ENCODE data around the gene RANGRF.
"Not testable (repeated sequence)": the region's sequence is repeated elsewhere in the genome, so short reads cannot be mapped to it uniquely, and the experiment has no call there.

The RANGRF gene

GRCh38 chr17:8248751-8249607 lies 39.5 kb upstream of the RANGRF start, which contains the start of gene PFAS:
Gene PFAS, plus strand, starts transcription at chr17:8249289. Its CDS starts 4,649 bp downstream, at chr17:8253938.
- H3K9me3 ChIP-seq (ENCODE audit: insufficient read depth, low read length, severe bottlenecking) = no peaks in the 10 kb centered on the region
- peak within 1 kb of the TSS; percentile 94 for H2AFZ ChIP-seq (ENCODE audit: low read depth, low read length)
- H3K79me2 ChIP-seq (ENCODE audit: insufficient read depth, low read length) = peaks cover 87% of the 10 kb centered on the region
- peak within 1 kb of the TSS; percentile 93 to 94 for H3K4me3 ChIP-seq (ENCODE audit: low read depth in 1 of 2, low read length in 2 of 2)
- H4K20me1 ChIP-seq (ENCODE audit: insufficient read depth, low read length) = peaks cover 3% of the 10 kb centered on the region; the same call in 1 of the 2 replicates
- H3K9ac ChIP-seq (ENCODE audit: low read depth, low read length) = peak within 1 kb of the TSS; percentile 100
- no peak for TF ChIP-seq CTCF (IDR thresholded peaks at IDR 0.05; ENCODE audit: borderline replicate concordance, extremely low read depth, low read length, poor library complexity, severe bottlenecking)
- no peak for TF ChIP-seq EZH2 (IDR thresholded peaks at IDR 0.05; ENCODE audit: borderline replicate concordance, low read depth, low read length, severe bottlenecking)
- no peaks in the 10 kb centered on the region for H3K27me3 ChIP-seq (ENCODE audit: insufficient read depth, low read length, poor library complexity)
- ATAC-seq (ENCODE audit: insufficient read depth, low read depth) = peak; percentile 60
- peaks cover 26% of the 10 kb centered on the region for H3K36me3 ChIP-seq (ENCODE audit: insufficient read depth, low read length)
- peak; percentile 93 for DNase-seq
- H3K4me1 ChIP-seq (ENCODE audit: insufficient read depth, low read length) = peaks cover 42% of the 10 kb centered on the region
- peak within 1 kb of the TSS; percentile 100 for H3K27ac ChIP-seq (ENCODE audit: low read length)
- peak within 1 kb of the TSS; percentile 70 for H3K4me2 ChIP-seq (ENCODE audit: insufficient read depth, low read length)

- no peak for DNase-seq
- no peak for TF ChIP-seq CTCF (IDR thresholded peaks at IDR 0.05; ENCODE audit: borderline replicate concordance, extremely low read depth, low read length, poor library complexity, severe bottlenecking)
- TF ChIP-seq EZH2 (IDR thresholded peaks at IDR 0.05; ENCODE audit: borderline replicate concordance, low read depth, low read length, severe bottlenecking) = no peak
These were observed 38.6 kb upstream of the RANGRF start for GRCh38 chr17:8249621-8250500.

GRCh38 chr17:8251411-8251810 lies 37.1 kb upstream of the RANGRF start:
- Histone ChIP-seq H3K79me2 (ENCODE audit: insufficient read depth, low read length) (peaks cover 67% of the 10 kb centered on the region), H3K36me3 (ENCODE audit: insufficient read depth, low read length) (peaks cover 36% of the 10 kb centered on the region), H3K4me1 (ENCODE audit: insufficient read depth, low read length) (peaks cover 26% of the 10 kb centered on the region)
- not testable (repeated sequence) for H3K9ac ChIP-seq (ENCODE audit: low read depth, low read length); DNase-seq; H3K27ac ChIP-seq (ENCODE audit: low read length); H3K4me3 ChIP-seq (ENCODE audit: low read depth in 1 of 2, low read length in 2 of 2); H4K20me1 ChIP-seq (ENCODE audit: insufficient read depth, low read length); H3K4me2 ChIP-seq (ENCODE audit: insufficient read depth, low read length); H3K9me3 ChIP-seq (ENCODE audit: insufficient read depth, low read length, severe bottlenecking); H2AFZ ChIP-seq (ENCODE audit: low read depth, low read length); ATAC-seq (ENCODE audit: insufficient read depth, low read depth); H3K27me3 ChIP-seq (ENCODE audit: insufficient read depth, low read length, poor library complexity)

More at GRCh38 chr17:8249621-8250500, 38.6 kb upstream of the RANGRF start:
- Histone ChIP-seq H3K9ac (ENCODE audit: low read depth, low read length) (peak overlapping the region; percentile 100), H4K20me1 (ENCODE audit: insufficient read depth, low read length) (peaks cover 3% of the 10 kb centered on the region; the same call in 1 of the 2 replicates), H3K27ac (ENCODE audit: low read length) (peak overlapping the region; percentile 100), H3K4me2 (ENCODE audit: insufficient read depth, low read length) (peak overlapping the region; percentile 70), H3K9me3 (ENCODE audit: insufficient read depth, low read length, severe bottlenecking) (no peaks in the 10 kb centered on the region), H3K79me2 (ENCODE audit: insufficient read depth, low read length) (peaks cover 82% of the 10 kb centered on the region), H2AFZ (ENCODE audit: low read depth, low read length) (peak overlapping the region; percentile 94), H3K36me3 (ENCODE audit: insufficient read depth, low read length) (peaks cover 30% of the 10 kb centered on the region), H3K27me3 (ENCODE audit: insufficient read depth, low read length, poor library complexity) (no peaks in the 10 kb centered on the region), H3K4me1 (ENCODE audit: insufficient read depth, low read length) (peaks cover 39% of the 10 kb centered on the region), H3K4me3 (ENCODE audit: low read depth in 1 of 2, low read length in 2 of 2) (peak overlapping the region; percentile 93 to 94)
- ATAC-seq (ENCODE audit: insufficient read depth, low read depth) = no peak
